Activated naive CD8-positive, alpha-beta T cell (primary cell): ENCODE measurements around the gene TMEM259.

Experiments
- H3K27ac Mint-ChIP-seq: one replicate; pipeline ENCODE4 v1.8.0; 2021; ENCODE audit warnings: mixed read lengths
- H3K27me3 Mint-ChIP-seq: one replicate; pipeline ENCODE4 v1.8.0; 2021; ENCODE audit warnings: mixed read lengths
- H3K36me3 Mint-ChIP-seq: one replicate; pipeline ENCODE4 v1.8.0; 2021; ENCODE audit warnings: mixed read lengths
- H3K4me1 Mint-ChIP-seq: one replicate; pipeline ENCODE4 v1.8.0; 2021; ENCODE audit warnings: low read depth, mixed read lengths
- H3K4me3 Mint-ChIP-seq: one replicate; pipeline ENCODE4 v1.8.0; 2021; ENCODE audit warnings: mild to moderate bottlenecking, mixed read lengths
- H3K9me3 Mint-ChIP-seq: one replicate; pipeline ENCODE4 v1.8.0; 2021; ENCODE audit warnings: low read depth, mixed read lengths

The TMEM259 gene

DNA sequence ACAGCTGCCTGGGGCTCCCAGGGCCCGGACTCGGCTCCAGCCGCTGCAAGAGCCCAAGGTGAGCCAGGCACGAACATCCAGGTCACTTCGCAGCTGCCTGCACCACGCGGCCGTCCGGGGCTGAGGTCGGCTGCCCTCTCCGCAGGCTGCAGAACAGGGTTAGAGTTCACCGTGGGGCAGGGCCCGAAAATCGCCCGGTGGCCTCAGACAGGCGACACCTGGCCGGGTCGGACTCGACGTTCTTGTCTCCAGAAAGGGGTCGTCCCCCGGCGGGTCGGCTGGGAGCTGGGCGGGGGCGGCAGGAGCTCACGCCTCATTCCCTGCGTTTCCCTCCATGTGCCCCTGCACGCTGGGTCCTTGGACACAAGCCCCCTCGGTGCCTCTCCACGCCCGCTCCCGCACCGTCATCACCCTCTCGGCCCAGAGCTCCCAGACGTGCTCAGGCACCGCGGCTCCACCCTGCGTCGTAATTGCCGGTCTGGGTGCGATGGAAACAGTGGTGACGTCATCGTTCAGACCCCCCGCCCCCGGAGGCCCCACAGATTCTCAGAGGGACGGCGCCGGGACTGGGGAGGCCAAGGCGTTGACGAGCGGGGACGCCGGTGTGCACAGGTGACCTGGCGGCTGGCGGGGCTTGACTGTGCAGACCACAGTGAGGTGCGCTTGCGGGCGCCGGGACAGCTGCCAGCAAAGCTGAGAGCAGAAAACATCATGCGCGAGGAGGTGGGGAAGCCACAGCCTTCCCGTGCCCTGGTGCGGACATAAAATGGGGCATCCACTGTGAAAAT lies 24.7 kb downstream of the TMEM259 start:
- Mint-ChIP-seq H3K4me1 (peaks cover 21% of the 10 kb centered on the region), H3K4me3 (peak overlapping the region; percentile 44), H3K9me3 (no peaks in the 10 kb centered on the region), H3K27ac (no peak overlapping the region), H3K27me3 (peaks cover 10% of the 10 kb centered on the region), H3K36me3 (no peaks in the 10 kb centered on the region)

DNA sequence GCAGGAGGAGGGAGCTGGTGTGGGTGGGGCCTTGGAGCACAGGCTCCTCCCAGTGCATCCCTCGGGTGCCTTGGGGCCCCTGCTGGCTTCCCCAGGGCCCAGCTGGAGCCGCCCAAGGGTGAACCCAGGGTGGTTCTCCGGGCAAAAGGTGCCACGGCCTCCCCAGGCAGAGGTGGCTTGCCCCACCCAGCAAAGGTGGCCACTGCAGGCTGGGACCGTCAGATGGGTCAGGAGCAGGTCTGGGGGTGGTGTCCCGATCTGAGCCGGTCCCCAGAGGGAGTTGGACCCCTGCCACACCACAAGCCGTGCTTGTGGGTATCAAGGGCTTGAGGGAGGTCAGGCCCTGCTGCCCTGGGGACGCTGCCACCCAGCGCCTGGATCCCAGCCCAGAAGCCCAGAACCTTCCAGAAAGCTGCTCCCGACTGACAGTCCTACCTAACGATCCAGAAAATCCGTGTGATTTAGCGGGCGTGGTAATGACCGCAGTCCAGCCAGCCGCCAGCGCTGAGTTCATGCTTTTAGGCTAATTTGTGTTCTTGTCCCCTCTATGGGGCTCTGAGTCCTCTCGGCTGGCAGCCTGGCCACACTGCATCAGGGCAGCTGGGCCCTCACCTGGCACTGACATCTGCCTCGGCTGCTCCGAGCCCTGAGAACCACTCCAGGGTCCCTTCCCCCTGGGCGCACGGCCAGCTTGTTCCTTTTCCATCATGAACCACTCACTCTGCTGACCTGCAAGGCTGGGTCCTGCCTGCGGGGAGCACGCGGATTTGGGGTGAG lies 25.7 kb downstream of the TMEM259 start:
- H3K9me3 Mint-ChIP-seq: no peaks in the 10 kb centered on the region
- no peak overlapping the region for H3K27ac Mint-ChIP-seq
- peaks cover 10% of the 10 kb centered on the region for H3K27me3 Mint-ChIP-seq
- H3K36me3 Mint-ChIP-seq: no peaks in the 10 kb centered on the region
- H3K4me1 Mint-ChIP-seq: peaks cover 18% of the 10 kb centered on the region
- H3K4me3 Mint-ChIP-seq: no peak overlapping the region

DNA sequence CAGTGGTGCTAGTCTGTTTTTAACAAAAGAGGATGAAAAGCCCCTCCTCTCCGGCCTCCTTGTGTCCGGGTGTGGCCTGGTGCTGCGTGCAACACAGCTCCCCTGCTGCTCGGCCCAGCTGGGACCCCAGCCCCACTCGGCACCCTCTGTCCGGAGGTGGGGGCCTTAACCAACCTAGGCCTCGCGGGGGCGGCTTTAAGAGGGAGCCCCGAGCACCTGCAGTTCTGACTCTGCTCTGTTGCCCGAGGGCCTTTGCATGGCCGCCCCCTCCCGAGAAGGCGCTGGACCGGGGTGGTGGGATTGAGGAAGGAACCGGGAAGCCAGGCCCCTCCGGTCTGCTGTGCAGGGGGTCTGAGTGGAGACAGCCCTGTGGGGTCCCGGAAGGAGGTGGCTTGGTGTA lies 26.4 kb downstream of the TMEM259 start:
- H3K36me3 Mint-ChIP-seq: no peaks in the 10 kb centered on the region
- peaks cover 10% of the 10 kb centered on the region for H3K27me3 Mint-ChIP-seq
- no peak overlapping the region for H3K4me3 Mint-ChIP-seq
- H3K4me1 Mint-ChIP-seq: peaks cover 18% of the 10 kb centered on the region
- H3K27ac Mint-ChIP-seq: no peak overlapping the region
- H3K9me3 Mint-ChIP-seq: no peaks in the 10 kb centered on the region

DNA sequence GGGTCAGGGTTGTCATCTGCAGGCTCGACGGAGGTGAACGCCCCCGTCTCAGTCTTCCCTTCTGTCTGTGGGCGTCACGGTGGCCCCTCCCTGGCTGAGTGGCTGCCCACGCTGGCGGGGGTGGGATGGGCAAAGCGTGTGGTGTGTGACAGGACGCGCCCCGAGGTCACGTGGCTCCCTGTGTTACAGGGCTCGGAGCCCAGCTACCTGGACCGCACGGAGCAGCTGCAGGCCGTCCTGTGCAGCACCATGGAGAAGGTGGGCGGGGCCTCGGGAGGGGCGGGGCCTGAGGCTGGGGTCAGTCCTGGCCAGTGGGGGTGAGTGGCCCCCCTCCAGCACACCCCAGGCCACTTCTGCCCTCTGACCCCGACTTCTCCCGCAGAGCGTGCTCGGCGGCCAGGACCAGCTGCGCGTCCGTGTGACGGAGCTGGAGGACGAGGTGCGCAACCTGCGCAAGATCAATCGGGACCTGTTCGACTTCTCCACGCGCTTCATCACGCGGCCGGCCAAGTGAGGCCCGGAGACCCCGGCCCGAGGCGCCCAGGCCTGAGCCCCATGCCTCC lies 27.0 kb downstream of the TMEM259 start:
- H3K27me3 Mint-ChIP-seq: peaks cover 5% of the 10 kb centered on the region
- H3K36me3 Mint-ChIP-seq: no peaks in the 10 kb centered on the region
- H3K9me3 Mint-ChIP-seq: no peaks in the 10 kb centered on the region
- no peak overlapping the region for H3K27ac Mint-ChIP-seq
- peaks cover 14% of the 10 kb centered on the region for H3K4me1 Mint-ChIP-seq
- no peak overlapping the region for H3K4me3 Mint-ChIP-seq

- Mint-ChIP-seq H3K27ac (no peak overlapping the region), H3K4me3 (no peak overlapping the region), H3K36me3 (no peaks in the 10 kb centered on the region), H3K9me3 (no peaks in the 10 kb centered on the region), H3K4me1 (peaks cover 14% of the 10 kb centered on the region), H3K27me3 (peaks cover 3% of the 10 kb centered on the region)
Measured at GRCh38 chr19:993361-993830, 27.5 kb downstream of the TMEM259 start.

- Mint-ChIP-seq H3K27ac (no peak overlapping the region), H3K36me3 (no peaks in the 10 kb centered on the region), H3K4me3 (no peak overlapping the region), H3K4me1 (peaks cover 10% of the 10 kb centered on the region), H3K27me3 (no peaks in the 10 kb centered on the region), H3K9me3 (no peaks in the 10 kb centered on the region)
Measured at GRCh38 chr19:992670-993055, 28.3 kb downstream of the TMEM259 start.

GRCh38 chr19:991932-992669 lies 28.8 kb downstream of the TMEM259 start:
- H3K4me1 Mint-ChIP-seq: peaks cover 8% of the 10 kb centered on the region
- no peak overlapping the region for H3K27ac Mint-ChIP-seq
- no peaks in the 10 kb centered on the region for H3K9me3 Mint-ChIP-seq
- H3K36me3 Mint-ChIP-seq: no peaks in the 10 kb centered on the region
- no peak overlapping the region for H3K4me3 Mint-ChIP-seq
- no peaks in the 10 kb centered on the region for H3K27me3 Mint-ChIP-seq

DNA sequence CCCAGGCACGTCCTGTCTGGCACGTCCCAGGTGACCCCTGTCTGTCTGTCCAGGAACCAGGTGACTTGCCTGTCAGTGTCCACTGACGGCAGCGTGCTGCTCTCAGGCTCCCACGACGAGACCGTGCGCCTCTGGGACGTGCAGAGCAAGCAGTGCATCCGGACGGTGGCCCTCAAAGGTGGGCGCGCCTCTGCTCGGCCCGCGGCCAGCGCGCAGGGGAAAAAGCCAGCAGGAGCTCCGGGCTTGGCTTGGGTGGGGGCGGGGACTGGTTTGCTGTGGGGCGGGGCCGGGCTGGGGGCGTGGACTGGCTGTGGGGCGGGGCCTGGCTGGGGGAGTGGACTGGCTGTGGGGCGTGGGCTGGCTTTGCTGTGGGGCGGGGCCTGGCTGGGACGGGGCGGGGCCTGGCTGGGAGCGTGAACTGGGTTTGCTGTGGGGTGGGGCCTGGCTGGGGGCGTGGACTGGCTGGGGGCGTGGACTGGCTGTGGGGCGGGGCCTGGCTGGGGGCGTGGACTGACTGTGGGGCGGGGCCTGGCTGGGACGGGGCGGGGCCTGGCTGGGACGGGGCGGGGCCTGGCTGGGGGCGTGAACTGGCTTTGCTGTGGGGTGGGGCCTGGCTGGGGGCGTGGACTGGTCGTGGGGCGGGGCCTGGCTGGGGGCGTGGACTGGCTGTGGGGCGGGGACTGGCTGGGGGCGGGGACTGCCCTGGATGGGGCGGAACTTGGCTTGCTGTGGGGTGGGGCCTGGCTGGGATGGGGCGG lies 29.6 kb downstream of the TMEM259 start:
- no peaks in the 10 kb centered on the region for H3K9me3 Mint-ChIP-seq
- H3K27ac Mint-ChIP-seq: no peak overlapping the region
- H3K4me1 Mint-ChIP-seq: peaks cover 2% of the 10 kb centered on the region
- no peaks in the 10 kb centered on the region for H3K27me3 Mint-ChIP-seq
- H3K36me3 Mint-ChIP-seq: no peaks in the 10 kb centered on the region
- H3K4me3 Mint-ChIP-seq: no peak overlapping the region

GRCh38 chr19:990746-991145 lies 30.2 kb downstream of the TMEM259 start:
- Mint-ChIP-seq H3K27me3 (no peaks in the 10 kb centered on the region), H3K9me3 (no peaks in the 10 kb centered on the region), H3K4me1 (no peaks in the 10 kb centered on the region), H3K4me3 (no peak overlapping the region), H3K36me3 (no peaks in the 10 kb centered on the region), H3K27ac (no peak overlapping the region)

GRCh38 chr19:990119-990571 lies 30.8 kb downstream of the TMEM259 start:
- no peak overlapping the region for H3K4me3 Mint-ChIP-seq
- H3K36me3 Mint-ChIP-seq: no peaks in the 10 kb centered on the region
- peaks cover 3% of the 10 kb centered on the region for H3K4me1 Mint-ChIP-seq
- H3K27ac Mint-ChIP-seq: no peak overlapping the region
- no peaks in the 10 kb centered on the region for H3K27me3 Mint-ChIP-seq
- no peaks in the 10 kb centered on the region for H3K9me3 Mint-ChIP-seq

GRCh38 chr19:989381-990081 lies 31.4 kb downstream of the TMEM259 start:
- Mint-ChIP-seq H3K4me1 (peaks cover 8% of the 10 kb centered on the region), H3K9me3 (no peaks in the 10 kb centered on the region), H3K36me3 (no peaks in the 10 kb centered on the region), H3K27ac (no peak overlapping the region), H3K27me3 (no peaks in the 10 kb centered on the region), H3K4me3 (no peak overlapping the region)

GRCh38 chr19:988510-988909 lies 32.4 kb downstream of the TMEM259 start:
- H3K4me3 Mint-ChIP-seq: no peak overlapping the region
- H3K4me1 Mint-ChIP-seq: peaks cover 8% of the 10 kb centered on the region
- no peaks in the 10 kb centered on the region for H3K36me3 Mint-ChIP-seq
- no peak overlapping the region for H3K27ac Mint-ChIP-seq
- no peaks in the 10 kb centered on the region for H3K27me3 Mint-ChIP-seq
- H3K9me3 Mint-ChIP-seq: no peaks in the 10 kb centered on the region

DNA sequence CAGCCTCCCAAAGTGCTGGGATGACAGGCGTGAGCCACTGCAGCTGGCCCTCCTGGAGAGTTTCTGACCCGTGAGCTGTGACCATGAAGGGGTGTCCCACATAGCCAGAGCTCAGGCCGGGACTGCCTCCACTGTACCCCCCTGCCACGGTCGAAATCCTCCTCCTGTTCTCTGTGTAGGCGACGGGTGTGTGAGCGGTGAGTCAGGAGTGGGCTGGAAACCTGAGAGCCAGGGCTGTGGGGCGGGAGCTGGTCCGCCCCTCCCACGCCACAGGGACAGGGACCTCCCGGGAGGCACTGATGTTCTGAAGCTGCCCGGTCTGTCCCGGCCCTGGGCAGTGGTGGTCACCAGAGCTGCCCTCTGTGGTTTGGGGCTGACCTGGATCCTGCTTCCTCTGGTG lies 32.8 kb downstream of the TMEM259 start:
- no peak overlapping the region for H3K27ac Mint-ChIP-seq
- H3K4me3 Mint-ChIP-seq: no peak overlapping the region
- peaks cover 8% of the 10 kb centered on the region for H3K4me1 Mint-ChIP-seq
- H3K9me3 Mint-ChIP-seq: no peaks in the 10 kb centered on the region
- H3K27me3 Mint-ChIP-seq: no peaks in the 10 kb centered on the region
- no peaks in the 10 kb centered on the region for H3K36me3 Mint-ChIP-seq

- H3K27ac Mint-ChIP-seq: no peak overlapping the region
- peak overlapping the region; percentile 91 for H3K4me3 Mint-ChIP-seq
- no peaks in the 10 kb centered on the region for H3K27me3 Mint-ChIP-seq
- no peaks in the 10 kb centered on the region for H3K9me3 Mint-ChIP-seq
- peaks cover 10% of the 10 kb centered on the region for H3K4me1 Mint-ChIP-seq
- H3K36me3 Mint-ChIP-seq: no peaks in the 10 kb centered on the region
Measured at GRCh38 chr19:986083-986482, 34.8 kb downstream of the TMEM259 start.
